K562 (cell line): Measurements from ENCODE around the gene SMIM41. TPM values are rescaled to one million over a fixed set of nuclear protein-coding genes. Genes with fewer than 3 reads are reported as not detected.

Experiments
- ATAC-seq: fragments of 200-7000 bp; cut with Tn5 transposase; 3 replicates; pipeline ENCODE4 v1.9.1; 2020; ENCODE audit warnings: moderate library complexity
- BruUV-seq: library from RNA; stranded (reverse); fragments of 400-500 nt; replicated peaks from 2 replicates; lab custom pipeline; 2021; lab: Mats Ljungman, UMichigan
- CTCF ChIA-PET: fragments of 300-600 bp; formaldehyde crosslinking; extraction: SDS; loops from one replicate; lab custom pipeline; 2021; ENCODE audit warnings: low intra/inter-chr PET ratio; lab: Yijun Ruan, JAX
- POLR2A ChIA-PET: fragments of 300-600, 350-650 bp; sonication (Branson Sonifier 250); formaldehyde crosslinking; extraction: SDS; loops from one replicate; lab custom pipeline; 2021; ENCODE audit warnings: antibody characterized with exemption, inconsistent platforms; lab: Yijun Ruan, JAX
- DNase-seq, 4 experiments: peaks; one replicate each; pipeline versions ENCODE4 v3.0.0 to v3.0.0-alpha.2; 2011 to 2018; ENCODE audit warnings: low spot score in 3 of 4, mixed read lengths in 3 of 4; ENCODE audit errors: extremely low read depth in 1 of 4
- FAIRE-seq: peaks from 2 replicates; lab custom pipeline; 2011; peaks lifted over from hg19 to GRCh38; lab: Jason Lieb, UNC
- H2AFZ ChIP-seq: 2 replicates; pipeline ENCODE4 v1.6.0; 2011; ENCODE audit warnings: low read depth, low read length, control low read depth, inconsistent platforms
- H3K27ac ChIP-seq: fragments of 200-600 bp; 3 replicates; pipeline ENCODE4 v1.8.0; 2011; ENCODE audit warnings: low read depth, mild to moderate bottlenecking, control low read depth, inconsistent platforms, low read length, moderate library complexity, mixed read lengths; ENCODE audit errors: extremely low read depth
- H3K27me3 ChIP-seq, 2 experiments: fragments of 300-600 bp in 1 of 2; 2 replicates in 1 of 2; 3 replicates in 1 of 2; pipeline versions ENCODE4 v1.6.0 to v1.8.0; 2011; ENCODE audit warnings: inconsistent platforms in 2 of 2, low read length in 2 of 2, mild to moderate bottlenecking in 1 of 2, mixed read lengths in 1 of 2, moderate library complexity in 1 of 2; ENCODE audit not compliant: control insufficient read depth in 2 of 2, insufficient read depth in 2 of 2
- H3K36me3 ChIP-seq: fragments of 300-600 bp; 3 replicates; pipeline ENCODE4 v1.8.0; 2011; ENCODE audit warnings: mild to moderate bottlenecking, low read length, inconsistent platforms; ENCODE audit not compliant: control insufficient read depth, insufficient read depth
- H3K4me1 ChIP-seq, 2 experiments: fragments of 200-600 bp in 1 of 2; replicated peaks in 1 of 2; 2 replicates in 1 of 2; 3 replicates in 1 of 2; pipeline versions ENCODE4 v1.5.1 to v1.8.0; 2011; ENCODE audit warnings: inconsistent platforms in 2 of 2, low read length in 2 of 2, mild to moderate bottlenecking in 1 of 2, mixed read lengths in 1 of 2, moderate library complexity in 1 of 2; ENCODE audit not compliant: control insufficient read depth in 2 of 2, insufficient read depth in 2 of 2
- H3K4me2 ChIP-seq: 2 replicates; pipeline ENCODE4 v1.6.1; 2011; ENCODE audit warnings: low read length, control low read depth, inconsistent platforms, mixed read lengths; ENCODE audit not compliant: insufficient read depth
- H3K4me3 ChIP-seq: fragments of 200-600 bp; sonication (generic), shearing (Covaris generic); 2 replicates; pipeline ENCODE4 v1.5.1; 2016; ENCODE audit warnings: control low read depth, inconsistent platforms
- H3K79me2 ChIP-seq: fragments of 200-600 bp; 3 replicates; pipeline ENCODE4 v1.8.0; 2011; ENCODE audit warnings: low read length, inconsistent platforms; ENCODE audit not compliant: control insufficient read depth, insufficient read depth
- H3K9ac ChIP-seq, 2 experiments: 2 replicates each; pipeline versions ENCODE4 v1.6.0 to v1.6.1; 2011; ENCODE audit warnings: low read depth in 2 of 2, low read length in 2 of 2, control low read depth in 1 of 2, inconsistent platforms in 1 of 2, mild to moderate bottlenecking in 1 of 2, mixed read lengths in 1 of 2; ENCODE audit not compliant: insufficient read depth in 1 of 2
- H3K9me1 ChIP-seq: one replicate; pipeline ENCODE4 v1.6.0; 2011; ENCODE audit warnings: inconsistent platforms, mild to moderate bottlenecking, low read length, moderate library complexity; ENCODE audit not compliant: control insufficient read depth, insufficient read depth
- H3K9me3 ChIP-seq: replicated peaks from 2 replicates; pipeline ENCODE4 v1.5.1; 2011; ENCODE audit warnings: low read depth, low read length, inconsistent platforms; ENCODE audit not compliant: control insufficient read depth, insufficient read depth
- H4K20me1 ChIP-seq: replicated peaks from 2 replicates; pipeline ENCODE4 v1.6.1; 2011; ENCODE audit warnings: low read length, inconsistent platforms, mixed read lengths; ENCODE audit not compliant: control insufficient read depth, insufficient read depth
- CBFB ChIP-seq: sonication (generic); formaldehyde crosslinking; IDR thresholded peaks from 2 replicates; pipeline ENCODE4 v1.4.0; 2020; ENCODE audit warnings: mild to moderate bottlenecking, missing genetic modification reagents
- KDM5B ChIP-seq: fragments of 200-600 bp; sonication (generic); IDR thresholded peaks from 2 replicates; pipeline ENCODE4 v1.6.1; 2012; ENCODE audit warnings: low read depth, mild to moderate bottlenecking, moderate library complexity, low read length, control low read depth, inconsistent platforms; ENCODE audit not compliant: insufficient replicate concordance
- RNF2 ChIP-seq: sonication (generic); IDR thresholded peaks from 2 replicates; pipeline ENCODE4 v1.6.1; 2016
- U2AF1 ChIP-seq: fragments of 200-400 bp; formaldehyde crosslinking; optimal IDR thresholded peaks from 2 replicates; pipeline ENCODE3; 2017; ENCODE audit warnings: mild to moderate bottlenecking, low read depth, low read length, moderate library complexity
- ZBTB1 ChIP-seq: sonication (generic); formaldehyde crosslinking; IDR thresholded peaks from 2 replicates; pipeline ENCODE4 v1.8.1; 2023; ENCODE audit warnings: missing genetic modification reagents, low read depth, mild to moderate bottlenecking, borderline replicate concordance
- ZFP30 ChIP-seq: fragments of 250-450 bp; sonication (Bioruptor Pico); IDR thresholded peaks from 2 replicates; pipeline ENCODE4 v1.8.0; 2022; ENCODE audit warnings: moderate library complexity, mild to moderate bottlenecking, inconsistent platforms, borderline replicate concordance
- ZNF79 ChIP-seq: fragments of 250-450 bp; sonication (Bioruptor Pico); IDR thresholded peaks from 2 replicates; pipeline ENCODE4 v1.4.0; 2020; ENCODE audit warnings: low read depth, mild to moderate bottlenecking, moderate library complexity
- WGBS: fragments of 100-300 bp; shearing (Covaris generic); methylation state at CpG from one replicate; pipeline ENCODE4 v1.1.6; 2016; ENCODE audit warnings: low coverage, mixed read lengths; ENCODE audit not compliant: insufficient coverage; ENCODE audit errors: missing lambda C conversion rate; 5-methylcytosine and 5-hydroxymethylcytosine counted together
- in situ Hi-C: fragments of 300-500 bp; cut with MboI; formaldehyde crosslinking; loops from 4 replicates; pipeline ENCODE4 v1.15.0; 2018; ENCODE audit warnings: inconsistent platforms, mixed read lengths
- intact Hi-C: fragments of 100-400 bp; cut with micrococcal nuclease; formaldehyde crosslinking; loops from 2 replicates; pipeline ENCODE4 v1.14.2; 2022
- polyA plus RNA-seq, 8 experiments: library from polyadenylated mRNA; depleted of rRNA in 4 of 8; stranded (reverse) in 5 of 8; unstranded in 3 of 8; fragments of >200 nt; fragmentation: Nextera tagmentation in 2 of 8; fragmentation: Illumina TruSeq in 1 of 8; extraction: Ambion mirVana in 2 of 8; extraction: Trizol in 1 of 8; gene quantifications; 2 replicates each; pipeline versions ENCODE4 v1.2.1 to v1.2.3, GENCODE V29; 2011 to 2014; ENCODE audit warnings: inconsistent platforms in 1 of 8, missing spikeins in 1 of 8
- total RNA-seq, 7 experiments: library from RNA; depleted of rRNA in 6 of 7; stranded (reverse); fragments of >200 nt in 6 of 7; fragmentation: Illumina TruSeq in 2 of 7; extraction: Trizol in 2 of 7; gene quantifications; 2 replicates each; pipeline versions ENCODE4 v1.2.1 to v1.2.3, GENCODE V29; 2011 to 2021; ENCODE audit warnings: low replicate concordance in 1 of 7
- TF ChIP-seq, protein P1 (sequence below): fragments of 250-450 bp; sonication (Bioruptor Pico); IDR thresholded peaks from 2 replicates; pipeline ENCODE4 v1.4.0; 2020; ENCODE audit warnings: mild to moderate bottlenecking
- TF ChIP-seq, protein P2 (sequence below): fragments of 450-650 bp; formaldehyde crosslinking; IDR thresholded peaks from 2 replicates; pipeline ENCODE4 v1.4.0; 2020; ENCODE audit warnings: mild to moderate bottlenecking, moderate library complexity
- TF ChIP-seq, protein P3 (sequence below): sonication (generic); formaldehyde crosslinking; IDR thresholded peaks from 2 replicates; pipeline ENCODE4 v1.4.0; 2020; ENCODE audit warnings: mild to moderate bottlenecking, missing genetic modification reagents

SMIM41 gene
- total and polyA plus RNA-seq, 9 of the 15 experiments (the other 6 are each of a cell fraction or from before 2014, with no cell fraction given): not detected

DNA sequence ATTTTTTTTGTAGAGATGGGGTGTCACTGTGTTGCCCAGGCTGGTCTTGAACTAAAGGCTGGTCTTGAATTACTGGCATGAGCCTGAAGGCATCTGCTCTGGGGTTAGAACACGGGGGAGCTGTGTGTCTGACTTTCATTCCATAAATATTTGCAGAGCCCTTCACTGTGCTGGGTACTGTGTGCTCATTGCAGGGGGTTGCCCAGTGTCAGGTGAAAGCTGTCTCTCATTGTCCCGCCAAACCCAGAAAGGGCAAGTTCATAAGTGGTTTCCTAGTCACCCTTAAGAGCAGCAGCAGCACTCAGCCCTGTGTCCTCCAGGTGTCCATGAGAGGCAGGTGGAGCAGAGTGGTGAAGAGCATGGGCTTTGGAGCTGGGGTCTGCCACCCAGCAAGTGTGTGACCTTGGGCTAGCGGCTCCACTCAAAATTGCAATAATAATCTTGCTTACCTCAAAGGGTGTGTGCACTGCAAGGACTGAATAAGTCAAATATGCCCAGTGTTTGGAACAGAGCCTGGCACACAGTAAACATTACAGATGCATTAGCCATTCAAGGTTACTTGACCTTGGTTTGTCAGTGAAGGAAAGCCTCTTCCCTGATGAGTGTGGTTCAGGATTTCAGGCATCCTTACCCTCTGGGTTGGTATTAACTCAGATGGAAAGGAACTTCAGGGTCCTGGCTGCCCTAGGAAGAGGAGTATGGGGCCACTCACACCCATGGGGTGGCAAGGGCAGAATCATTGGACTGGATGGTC lies 4.4 kb upstream of the SMIM41 start:
- Histone ChIP-seq H3K27ac (no peak overlapping the region), H3K27me3 (no peaks in the 10 kb centered on the region; a peak in 1 of 5 replicates), H3K79me2 (peaks cover 35% of the 10 kb centered on the region), H4K20me1 (peaks cover 22% of the 10 kb centered on the region), H3K9ac (peak overlapping the region in 1 of 2 experiments; percentile 31; a peak in 1 of 4 replicates), H2AFZ (no peak overlapping the region), H3K9me3 (no peaks in the 10 kb centered on the region), H3K4me3 (no peak overlapping the region), H3K36me3 (peaks cover 66% of the 10 kb centered on the region), H3K4me2 (no peak overlapping the region), H3K9me1 (no peaks in the 10 kb centered on the region), H3K4me1 (peaks cover 6 to 7% of the 10 kb centered on the region in 2 experiments; a peak in 4 of 5 replicates)
- TF ChIP-seq KDM5B (no peak), RNF2 (no peak), ZBTB1 (CRISPR knock-in tag) (no peak), CBFB (CRISPR knock-in tag) (no peak), ZFP30 (CRISPR knock-in tag) (no peak), U2AF1 (no peak), ZNF79 (CRISPR knock-in tag) (no peak)
- TF ChIP-seq, protein P1, sequence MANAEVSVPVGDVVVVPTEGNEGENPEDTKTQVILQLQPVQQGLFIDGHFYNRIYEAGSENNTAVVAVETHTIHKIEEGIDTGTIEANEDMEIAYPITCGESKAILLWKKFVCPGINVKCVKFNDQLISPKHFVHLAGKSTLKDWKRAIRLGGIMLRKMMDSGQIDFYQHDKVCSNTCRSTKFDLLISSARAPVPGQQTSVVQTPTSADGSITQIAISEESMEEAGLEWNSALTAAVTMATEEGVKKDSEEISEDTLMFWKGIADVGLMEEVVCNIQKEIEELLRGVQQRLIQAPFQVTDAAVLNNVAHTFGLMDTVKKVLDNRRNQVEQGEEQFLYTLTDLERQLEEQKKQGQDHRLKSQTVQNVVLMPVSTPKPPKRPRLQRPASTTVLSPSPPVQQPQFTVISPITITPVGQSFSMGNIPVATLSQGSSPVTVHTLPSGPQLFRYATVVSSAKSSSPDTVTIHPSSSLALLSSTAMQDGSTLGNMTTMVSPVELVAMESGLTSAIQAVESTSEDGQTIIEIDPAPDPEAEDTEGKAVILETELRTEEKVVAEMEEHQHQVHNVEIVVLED (CRISPR knock-in tag): no peak
- TF ChIP-seq, protein P2, sequence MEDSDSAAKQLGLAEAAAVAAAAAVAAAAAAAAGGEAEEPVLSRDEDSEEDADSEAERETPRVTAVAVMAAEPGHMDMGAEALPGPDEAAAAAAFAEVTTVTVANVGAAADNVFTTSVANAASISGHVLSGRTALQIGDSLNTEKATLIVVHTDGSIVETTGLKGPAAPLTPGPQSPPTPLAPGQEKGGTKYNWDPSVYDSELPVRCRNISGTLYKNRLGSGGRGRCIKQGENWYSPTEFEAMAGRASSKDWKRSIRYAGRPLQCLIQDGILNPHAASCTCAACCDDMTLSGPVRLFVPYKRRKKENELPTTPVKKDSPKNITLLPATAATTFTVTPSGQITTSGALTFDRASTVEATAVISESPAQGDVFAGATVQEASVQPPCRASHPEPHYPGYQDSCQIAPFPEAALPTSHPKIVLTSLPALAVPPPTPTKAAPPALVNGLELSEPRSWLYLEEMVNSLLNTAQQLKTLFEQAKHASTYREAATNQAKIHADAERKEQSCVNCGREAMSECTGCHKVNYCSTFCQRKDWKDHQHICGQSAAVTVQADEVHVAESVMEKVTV (CRISPR knock-in tag): no peak
- TF ChIP-seq, protein P3, sequence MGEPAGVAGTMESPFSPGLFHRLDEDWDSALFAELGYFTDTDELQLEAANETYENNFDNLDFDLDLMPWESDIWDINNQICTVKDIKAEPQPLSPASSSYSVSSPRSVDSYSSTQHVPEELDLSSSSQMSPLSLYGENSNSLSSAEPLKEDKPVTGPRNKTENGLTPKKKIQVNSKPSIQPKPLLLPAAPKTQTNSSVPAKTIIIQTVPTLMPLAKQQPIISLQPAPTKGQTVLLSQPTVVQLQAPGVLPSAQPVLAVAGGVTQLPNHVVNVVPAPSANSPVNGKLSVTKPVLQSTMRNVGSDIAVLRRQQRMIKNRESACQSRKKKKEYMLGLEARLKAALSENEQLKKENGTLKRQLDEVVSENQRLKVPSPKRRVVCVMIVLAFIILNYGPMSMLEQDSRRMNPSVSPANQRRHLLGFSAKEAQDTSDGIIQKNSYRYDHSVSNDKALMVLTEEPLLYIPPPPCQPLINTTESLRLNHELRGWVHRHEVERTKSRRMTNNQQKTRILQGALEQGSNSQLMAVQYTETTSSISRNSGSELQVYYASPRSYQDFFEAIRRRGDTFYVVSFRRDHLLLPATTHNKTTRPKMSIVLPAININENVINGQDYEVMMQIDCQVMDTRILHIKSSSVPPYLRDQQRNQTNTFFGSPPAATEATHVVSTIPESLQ (CRISPR knock-in tag): no peak
- DNase-seq (no peak), ATAC-seq (no peak), FAIRE-seq (no peak)
- in situ Hi-C loops: no loop called here
- no TSS peak for BruUV-seq
- ChIA-PET CTCF (no interaction called here), POLR2A (interaction anchor here (0.5 to 1.2 kb wide), 4 partner anchors 20 to 1084 kb away, joined by 3 to 4 read pairs (median 3); no protein-coding TSS in a partner anchor)
- 92% methylated on average over 3 of the region's 3 CpGs for WGBS
- intact Hi-C loops: no loop called here
